ENCODE measurements around the gene PTPN11.

The PTPN11 gene

DNA sequence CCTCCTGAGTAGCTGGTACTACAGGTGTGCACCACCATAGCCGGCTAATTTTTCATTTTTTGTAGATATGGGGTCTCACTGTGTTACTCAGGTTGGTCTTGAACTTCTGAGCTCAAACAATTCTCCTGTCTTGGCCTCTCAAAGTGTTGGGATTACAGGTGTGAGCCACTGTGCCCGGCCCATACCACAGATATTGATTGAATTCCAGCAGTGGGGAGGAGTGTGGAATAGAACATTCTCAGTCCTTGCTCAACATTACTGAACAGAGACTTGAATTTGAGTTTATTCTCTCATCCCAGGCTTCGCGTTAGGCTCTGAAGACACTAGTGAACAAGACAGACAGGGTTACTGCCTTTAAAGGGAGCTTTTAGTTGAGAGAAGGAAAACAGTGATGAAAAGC, 39.6 kb downstream of the PTPN11 start:
- DNase-seq (ENCODE audit: low read depth): no peak
- no peak for TF ChIP-seq CTCF (conservative IDR thresholded peaks at IDR 0.05; ENCODE audit: low read depth, low read length)
- H3K4me3 ChIP-seq (ENCODE audit: low read depth, low read length): no peak overlapping the region

DNA sequence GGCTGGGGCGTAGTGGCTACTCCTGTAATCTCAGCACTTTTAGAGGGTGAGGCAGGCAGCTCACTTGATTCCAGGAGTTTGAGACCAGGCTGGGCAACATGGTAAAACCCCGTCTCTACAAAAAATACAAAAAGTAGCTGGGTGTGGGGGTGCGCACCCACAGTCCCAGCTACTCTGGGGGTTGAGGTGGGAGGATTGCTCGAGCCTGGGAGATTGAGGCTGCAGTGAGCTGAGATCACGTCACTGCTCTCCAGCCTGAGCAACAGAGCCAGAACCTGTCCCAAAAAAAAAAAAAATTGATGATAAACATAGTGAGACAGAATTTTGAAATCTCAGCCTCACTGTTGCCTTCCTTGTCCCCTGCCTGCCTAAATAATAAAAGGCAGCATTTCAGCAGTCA, 40.0 kb downstream of the PTPN11 start:
- no peak for TF ChIP-seq CTCF (conservative IDR thresholded peaks at IDR 0.05; ENCODE audit: low read depth, low read length)
- H3K4me3 ChIP-seq (ENCODE audit: low read depth, low read length): no peak overlapping the region
- no peak for DNase-seq (ENCODE audit: low read depth)

- no peak for TF ChIP-seq CTCF (conservative IDR thresholded peaks at IDR 0.05; ENCODE audit: low read depth, low read length)
- H3K4me3 ChIP-seq (ENCODE audit: low read depth, low read length): no peak overlapping the region
- DNase-seq (ENCODE audit: low read depth): no peak
These were observed 44.7 kb downstream of the PTPN11 start for GRCh38 chr12:112463478-112463877.

DNA sequence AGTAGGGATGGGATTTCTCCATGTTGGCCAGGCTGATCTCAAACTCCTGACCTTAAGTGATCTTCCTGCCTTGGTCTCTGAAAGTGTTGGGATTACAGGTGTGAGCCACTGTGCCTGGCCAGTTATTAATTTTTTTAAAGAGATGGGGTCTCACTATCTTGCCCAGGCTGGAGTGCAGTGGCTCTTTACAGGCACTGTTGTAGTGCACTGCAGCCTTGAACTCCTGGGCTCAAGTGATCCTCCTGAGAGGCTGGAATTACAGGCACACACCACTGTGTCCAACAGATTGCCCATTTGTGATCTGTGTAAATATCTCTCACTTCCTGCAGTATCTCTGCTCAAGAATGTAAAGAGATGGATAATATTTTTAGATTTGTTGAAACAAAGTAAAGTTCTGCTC, 45.9 kb downstream of the PTPN11 start:
- TF ChIP-seq CTCF (conservative IDR thresholded peaks at IDR 0.05; ENCODE audit: low read depth, low read length): no peak
- H3K4me3 ChIP-seq (ENCODE audit: low read depth, low read length): no peak overlapping the region
- DNase-seq (ENCODE audit: low read depth): no peak

- TF ChIP-seq CTCF (conservative IDR thresholded peaks at IDR 0.05; ENCODE audit: low read depth, low read length): no peak
- no peak overlapping the region for H3K4me3 ChIP-seq (ENCODE audit: low read depth, low read length)
- DNase-seq (ENCODE audit: low read depth): no peak
These were observed 47.3 kb downstream of the PTPN11 start for GRCh38 chr12:112466011-112466422.

DNA sequence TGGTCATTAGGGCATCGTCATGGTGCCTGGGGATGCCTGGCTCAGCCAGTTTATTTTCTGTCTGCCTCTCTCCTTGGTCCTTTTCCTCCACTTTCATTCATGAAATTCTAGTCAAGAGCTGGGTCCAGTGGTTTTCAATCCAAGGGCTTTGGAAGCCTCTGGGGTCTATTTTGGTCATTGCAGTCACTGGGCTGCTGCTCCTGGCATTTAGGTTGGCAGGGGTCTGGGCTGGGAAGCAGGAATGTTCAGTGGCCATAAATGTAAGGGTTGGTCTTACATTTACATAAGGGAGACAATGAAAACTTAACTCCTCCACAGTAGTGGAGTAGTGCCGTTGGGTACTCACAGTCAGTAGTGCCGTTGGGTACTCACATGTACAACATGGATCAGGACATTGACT, 48.1 kb downstream of the PTPN11 start:
- DNase-seq (ENCODE audit: low read depth): no peak
- H3K4me3 ChIP-seq (ENCODE audit: low read depth, low read length): no peak overlapping the region
- TF ChIP-seq CTCF (conservative IDR thresholded peaks at IDR 0.05; ENCODE audit: low read depth, low read length): no peak

GRCh38 chr12:112468046-112468445, 49.3 kb downstream of the PTPN11 start:
- DNase-seq (ENCODE audit: low read depth): no peak
- TF ChIP-seq CTCF (conservative IDR thresholded peaks at IDR 0.05; ENCODE audit: low read depth, low read length): no peak

More at GRCh38 chr12:112468046-112468445, 49.3 kb downstream of the PTPN11 start:
- no peak overlapping the region for H3K4me3 ChIP-seq (ENCODE audit: low read depth, low read length)
